Skin epidermis (tissue), 12 donors: ENCODE data around the gene USP34.
"Not testable (repeated sequence)": the region's sequence is repeated elsewhere in the genome, so short reads cannot be mapped to it uniquely, and the experiment has no call there.

Source experiments
- H3K27ac ChIP-seq, 21 experiments: fragments of 200-600 bp; sonication (generic) in 11 of 21; one replicate each; pipeline ENCODE4 v1.5.0; 2020; ENCODE audit warnings: mild to moderate bottlenecking in 3 of 21, inconsistent platforms in 2 of 21, moderate library complexity in 2 of 21
- H3K4me3 ChIP-seq, 7 experiments: fragments of 200-600 bp; sonication (generic) in 2 of 7; one replicate each; pipeline ENCODE4 v1.5.0; 2020; ENCODE audit warnings: inconsistent platforms in 2 of 7, mild to moderate bottlenecking in 2 of 7, moderate library complexity in 1 of 7

USP34 gene

GRCh38 chr2:61177727-61178549 is 292.9 kb downstream of the USP34 start:
- Histone ChIP-seq H3K27ac (peak overlapping the region; percentile 91 to 100 (median 99)), H3K4me3 (peak overlapping the region; percentile 49 to 96 (median 82))

GRCh38 chr2:61176755-61177726 is 293.8 kb downstream of the USP34 start:
- H3K4me3 ChIP-seq: peak overlapping the region; percentile 49 to 96 (median 82)
- peak overlapping the region; percentile 91 to 100 (median 99) for H3K27ac ChIP-seq

DNA sequence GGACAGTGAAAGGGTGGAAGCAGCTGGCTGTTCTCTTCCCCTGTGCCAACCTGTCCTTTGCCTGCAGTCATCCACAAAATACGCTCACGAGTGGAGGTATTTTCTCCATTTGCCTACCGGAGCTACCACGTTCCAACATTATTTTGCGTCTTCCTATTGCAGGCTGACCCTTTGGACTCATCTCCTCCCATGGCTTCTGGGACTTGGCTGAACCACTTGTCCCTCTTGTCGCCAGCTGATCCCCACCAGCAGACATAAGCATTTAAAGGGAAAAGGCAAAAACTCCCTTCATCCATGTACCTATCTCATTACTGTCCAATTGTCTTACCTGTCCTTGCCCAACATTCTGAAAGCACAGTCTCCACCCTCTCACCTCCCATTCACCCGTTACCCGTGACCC is 295.9 kb downstream of the USP34 start:
- Histone ChIP-seq H3K27ac (no peak overlapping the region), H3K4me3 (no peak overlapping the region)

DNA sequence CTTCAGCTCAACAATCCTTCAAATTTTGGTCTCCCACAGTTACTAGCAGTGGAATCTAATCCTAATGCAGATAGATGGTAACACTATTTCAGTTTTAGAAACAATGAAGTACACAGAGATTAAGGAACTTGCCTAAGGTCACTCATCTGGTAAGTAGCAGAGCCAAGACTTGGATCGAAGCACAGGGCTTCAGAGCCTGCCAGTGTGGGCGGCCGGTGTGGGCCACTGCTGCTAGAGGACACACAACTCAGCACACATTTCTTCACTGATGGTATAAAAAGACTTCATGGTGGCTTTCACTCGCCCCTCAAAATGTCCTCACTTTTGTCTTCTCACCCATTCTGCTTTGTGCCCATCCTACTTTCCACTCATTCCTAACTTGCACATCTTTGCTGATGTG is 297.8 kb downstream of the USP34 start:
- peak overlapping the region in 2 of 21 experiments; percentile 11 to 17 for H3K27ac ChIP-seq
- no peak overlapping the region for H3K4me3 ChIP-seq

DNA sequence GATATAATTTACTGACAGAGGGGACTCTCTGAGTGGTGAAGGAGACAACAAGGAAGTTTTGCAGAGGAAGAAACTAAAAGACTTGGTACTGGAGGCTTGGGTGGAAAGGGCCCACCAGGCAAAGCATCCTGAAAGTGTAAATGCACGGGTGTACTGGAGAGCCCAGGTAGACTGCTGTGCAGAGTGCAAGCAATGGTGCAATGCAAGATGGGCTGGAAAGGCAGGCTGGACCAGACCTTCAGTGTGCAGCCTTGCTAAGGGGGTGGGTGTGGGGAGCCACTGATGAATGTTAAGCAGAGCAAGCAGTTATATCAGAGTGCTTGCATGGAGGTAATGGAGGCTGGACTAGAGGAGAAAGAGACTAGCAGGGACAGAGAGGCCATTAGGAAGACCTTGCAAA is 298.2 kb downstream of the USP34 start:
- peak overlapping the region in 2 of 21 experiments; percentile 11 to 17 for H3K27ac ChIP-seq
- no peak overlapping the region for H3K4me3 ChIP-seq

DNA sequence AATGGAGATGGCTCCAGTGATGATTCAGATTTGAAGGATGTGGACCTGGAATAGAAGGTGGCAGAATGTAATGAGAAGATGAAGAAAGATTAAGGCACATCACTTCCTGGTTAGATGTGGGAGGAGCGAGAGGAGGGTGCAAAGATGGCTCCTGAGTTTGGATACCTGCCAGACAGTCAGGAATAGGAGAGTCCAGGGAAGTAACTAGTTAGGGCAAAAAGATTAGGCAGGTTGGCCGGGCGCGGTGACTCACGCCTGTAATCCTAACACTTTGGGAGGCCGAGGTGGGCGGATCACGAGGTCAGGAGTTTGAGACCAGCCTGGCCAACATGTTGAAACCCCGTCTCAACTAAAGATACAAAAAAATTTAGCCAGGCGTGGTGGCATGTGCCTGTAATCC is 303.3 kb downstream of the USP34 start:
- H3K4me3 ChIP-seq: no peak overlapping the region
- no peak overlapping the region for H3K27ac ChIP-seq

GRCh38 chr2:61165946-61166345 is 304.9 kb downstream of the USP34 start:
- H3K4me3 ChIP-seq: no peak overlapping the region
- H3K27ac ChIP-seq: no peak overlapping the region

DNA sequence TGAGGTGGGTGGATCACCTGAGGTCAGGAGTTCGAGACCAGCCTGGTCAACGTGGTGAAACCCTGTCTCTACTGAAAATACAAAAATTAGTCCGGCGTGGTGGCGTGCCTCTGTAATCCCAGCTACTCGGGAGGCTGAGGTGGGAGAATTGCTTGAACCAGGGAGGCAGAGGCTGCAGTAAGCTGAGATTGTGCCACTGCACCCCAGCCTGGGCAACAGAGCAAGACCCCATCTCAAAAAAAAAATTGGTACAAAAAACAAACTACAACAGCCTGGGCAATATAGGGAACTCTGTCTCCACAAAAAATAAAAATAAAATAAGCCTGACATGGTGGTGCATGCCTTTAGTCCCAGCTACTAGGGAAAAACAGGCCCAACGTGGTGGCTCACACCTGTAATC is 305.8 kb downstream of the USP34 start:
- H3K27ac ChIP-seq, H3K4me3 ChIP-seq: not testable (repeated sequence)

DNA sequence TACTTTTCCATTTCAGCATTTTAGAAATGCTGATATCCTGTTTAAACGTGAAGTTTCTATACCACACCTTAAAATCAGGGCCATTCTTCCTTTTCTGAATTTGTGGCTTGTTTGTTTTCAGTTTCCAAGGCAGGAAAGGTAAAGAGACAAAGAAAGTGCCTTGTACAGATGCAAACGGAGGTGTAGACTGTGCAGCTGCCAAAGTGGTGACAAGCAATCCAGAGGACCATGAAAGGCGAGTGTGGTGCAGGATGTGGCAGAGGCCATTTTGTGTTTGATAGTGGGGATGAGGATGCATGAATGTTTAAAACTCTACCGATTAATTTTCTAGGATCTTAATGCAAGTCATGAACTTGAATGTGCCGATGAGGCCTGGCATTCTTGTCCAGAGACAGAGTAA is 308.2 kb downstream of the USP34 start:
- H3K27ac ChIP-seq: no peak overlapping the region
- H3K4me3 ChIP-seq: no peak overlapping the region

- Histone ChIP-seq H3K4me3 (no peak within 1 kb of the TSS), H3K27ac (no peak within 1 kb of the TSS)
Observed at GRCh38 chr2:61161888-61162287, 309.0 kb downstream of the USP34 start, which contains the start of gene C2orf74. C2orf74 (plus strand) TSS chr2:61162188; CDS start chr2:61162515, 327 bp downstream.

DNA sequence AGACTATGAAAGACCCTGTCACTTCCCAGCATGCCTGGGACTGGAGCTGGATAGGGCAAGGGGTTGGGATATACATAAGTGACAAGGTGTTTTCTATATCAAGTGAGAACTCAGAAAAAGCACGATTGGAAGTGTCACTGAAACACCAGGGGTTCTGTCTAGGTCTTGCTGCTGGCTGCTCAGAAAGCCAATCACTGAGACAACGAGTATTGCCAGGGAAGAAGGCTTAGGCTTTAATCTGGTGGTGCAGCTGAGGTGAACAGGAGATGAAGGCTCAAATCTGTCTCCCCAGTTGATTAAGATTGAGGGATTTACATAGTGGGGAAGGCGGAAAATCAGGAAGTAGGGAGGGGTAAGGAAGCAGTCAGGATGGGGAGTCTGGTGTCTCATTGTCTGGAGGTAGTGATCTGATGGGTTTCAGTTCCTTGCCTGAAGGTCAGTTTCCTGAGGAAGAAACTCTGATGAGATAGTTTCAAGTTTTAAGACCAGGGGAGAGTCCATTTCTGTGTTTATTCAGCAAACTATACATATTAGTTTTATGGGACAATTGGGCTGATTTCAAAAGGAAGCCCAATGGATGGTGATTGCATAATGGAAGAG is 312.4 kb downstream of the USP34 start:
- no peak overlapping the region for H3K4me3 ChIP-seq
- peak overlapping the region in 4 of 21 experiments; percentile 16 to 44 (median 32) for H3K27ac ChIP-seq

DNA sequence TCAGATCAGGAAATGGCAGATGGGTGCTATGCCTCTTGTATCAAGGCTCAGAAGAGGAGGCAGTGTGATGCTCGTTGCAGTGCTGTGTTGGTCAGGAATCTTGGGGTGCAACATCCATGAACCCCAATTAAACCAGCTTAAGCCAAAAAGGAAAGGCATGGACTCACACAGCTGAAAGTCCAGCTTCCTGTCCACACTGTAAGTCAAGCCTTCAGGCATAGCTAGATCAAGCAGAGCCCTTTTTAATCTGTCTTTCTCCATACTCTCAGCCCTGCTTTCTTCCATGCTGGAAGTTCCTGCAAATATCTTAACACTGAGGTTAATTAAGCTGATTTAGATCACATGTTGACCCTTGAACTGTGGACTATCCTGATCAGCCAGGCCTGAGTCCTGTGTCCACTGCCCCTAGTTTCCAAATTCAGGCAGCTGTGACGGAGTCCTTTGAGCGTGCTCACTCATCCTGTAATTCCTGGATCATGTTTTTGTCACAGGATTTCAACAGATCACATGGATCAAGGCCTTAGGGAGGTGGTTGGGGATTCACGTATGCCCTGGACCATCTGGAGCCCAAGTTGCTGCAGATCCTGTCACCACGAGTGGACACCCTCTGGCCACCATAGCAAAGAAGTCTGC is 313.4 kb downstream of the USP34 start:
- Histone ChIP-seq H3K4me3 (no peak overlapping the region), H3K27ac (peak overlapping the region in 1 of 21 experiments; percentile 40)

GRCh38 chr2:61151436-61151835 is 319.5 kb downstream of the USP34 start:
- H3K4me3 ChIP-seq: no peak overlapping the region
- no peak overlapping the region for H3K27ac ChIP-seq

DNA sequence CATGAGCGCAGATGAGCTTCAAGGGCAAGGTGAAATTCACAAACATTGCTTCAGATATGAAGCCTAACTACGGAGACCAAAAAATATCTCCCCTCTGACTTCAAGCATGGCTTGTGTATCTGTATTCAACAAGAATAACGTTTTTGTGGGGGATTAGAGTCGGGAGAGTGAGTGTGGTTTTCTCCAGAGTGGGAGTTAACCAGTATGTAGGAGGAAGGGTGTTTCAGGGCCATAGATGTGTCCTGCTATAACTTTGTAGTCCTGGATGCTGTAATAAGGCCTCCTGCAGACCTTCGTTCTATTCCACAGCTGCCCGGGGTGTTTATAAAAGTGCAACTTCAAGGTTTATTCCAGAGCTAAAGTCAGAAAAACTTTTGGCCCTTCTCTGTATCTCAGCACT is 321.8 kb downstream of the USP34 start:
- Histone ChIP-seq H3K27ac (no peak overlapping the region), H3K4me3 (no peak overlapping the region)

- H3K27ac ChIP-seq, H3K4me3 ChIP-seq: not testable (repeated sequence)
Observed at GRCh38 chr2:61148091-61148490, 322.8 kb downstream of the USP34 start.

- Histone ChIP-seq H3K4me3 (no peak overlapping the region), H3K27ac (no peak overlapping the region)
Observed at GRCh38 chr2:61145990-61146389, 324.9 kb downstream of the USP34 start.

DNA sequence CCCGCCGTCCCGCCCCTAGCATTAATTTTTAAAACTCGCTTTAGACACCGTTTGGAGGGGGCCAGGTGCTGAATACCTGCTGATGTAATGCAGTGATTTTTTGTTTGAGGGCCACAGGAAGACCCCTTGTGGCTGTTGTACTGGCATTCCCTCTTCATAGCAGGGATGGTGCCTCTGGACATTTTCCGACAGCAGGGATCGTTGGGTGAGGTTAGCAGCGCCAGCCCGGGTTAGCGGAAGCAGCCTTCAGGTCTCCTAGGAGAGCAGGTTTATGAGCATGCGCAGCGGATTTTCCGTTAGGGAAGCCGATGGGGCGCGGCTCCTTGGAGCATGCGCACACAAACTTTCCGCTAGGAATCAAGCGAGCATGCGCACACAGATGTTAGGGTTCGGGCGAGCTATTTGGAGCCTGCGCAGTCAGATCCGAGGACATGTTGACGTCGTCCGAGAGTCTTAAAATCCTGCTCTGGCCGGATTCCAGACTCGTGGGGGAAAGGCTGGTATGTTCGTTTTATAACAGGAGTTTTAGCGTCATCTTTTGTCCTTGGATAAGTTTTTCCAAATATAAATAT is 326.1 kb downstream of the USP34 start:
- Histone ChIP-seq H3K4me3 (peak overlapping the region; percentile 34 to 51 (median 43)), H3K27ac (peak overlapping the region in 20 of 21 experiments; percentile 17 to 88 (median 76))

- no peak overlapping the region for H3K4me3 ChIP-seq
- H3K27ac ChIP-seq: no peak overlapping the region
Observed at GRCh38 chr2:61141151-61141550, 329.7 kb downstream of the USP34 start.

- Histone ChIP-seq H3K27ac (no peak overlapping the region), H3K4me3 (no peak overlapping the region)
Observed at GRCh38 chr2:61138859-61139258, 332.0 kb downstream of the USP34 start.
